A673 (cell line): ENCODE measurements around the gene AKAP6.

Experiments
- EZH2 ChIP-seq: fragments of 200-600 bp; sonication (generic); IDR thresholded peaks from 2 replicates; pipeline ENCODE4 v1.6.1; 2017; ENCODE audit warnings: borderline replicate concordance, low read depth, mild to moderate bottlenecking, mixed read lengths, antibody characterized with exemption, low read length; ENCODE audit not compliant: poor library complexity, severe bottlenecking
- TF ChIP-seq, protein P1 (sequence below): fragments of 300-800, 200-600 bp; sonication (generic); conservative IDR thresholded peaks from 2 replicates; pipeline ENCODE4 v1.5.1; 2017; ENCODE audit warnings: low read depth, mild to moderate bottlenecking, antibody characterized with exemption, low read length, moderate library complexity, mixed read lengths

DNA sequence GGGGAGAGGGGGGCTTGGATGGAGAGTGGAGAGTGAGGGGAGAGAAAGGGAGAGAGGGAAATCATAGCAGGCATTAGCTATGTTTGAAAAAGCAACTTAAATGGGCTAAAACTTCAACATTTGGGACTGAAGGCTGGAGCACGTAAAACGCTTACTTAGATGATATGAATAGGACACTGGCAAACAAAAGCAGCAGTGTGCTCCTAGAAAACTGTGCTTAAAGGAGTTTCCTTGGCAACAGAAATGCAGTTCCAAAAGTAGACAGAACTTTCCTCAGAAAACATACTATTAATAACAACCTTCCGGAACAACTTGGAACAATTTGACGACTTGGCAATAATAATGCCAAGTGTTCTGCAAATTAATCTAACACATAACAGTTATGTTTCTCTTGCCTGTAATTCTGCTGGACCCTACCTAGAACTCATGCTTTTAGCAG, 374.1 kb downstream of the AKAP6 start:
- TF ChIP-seq, protein P1, sequence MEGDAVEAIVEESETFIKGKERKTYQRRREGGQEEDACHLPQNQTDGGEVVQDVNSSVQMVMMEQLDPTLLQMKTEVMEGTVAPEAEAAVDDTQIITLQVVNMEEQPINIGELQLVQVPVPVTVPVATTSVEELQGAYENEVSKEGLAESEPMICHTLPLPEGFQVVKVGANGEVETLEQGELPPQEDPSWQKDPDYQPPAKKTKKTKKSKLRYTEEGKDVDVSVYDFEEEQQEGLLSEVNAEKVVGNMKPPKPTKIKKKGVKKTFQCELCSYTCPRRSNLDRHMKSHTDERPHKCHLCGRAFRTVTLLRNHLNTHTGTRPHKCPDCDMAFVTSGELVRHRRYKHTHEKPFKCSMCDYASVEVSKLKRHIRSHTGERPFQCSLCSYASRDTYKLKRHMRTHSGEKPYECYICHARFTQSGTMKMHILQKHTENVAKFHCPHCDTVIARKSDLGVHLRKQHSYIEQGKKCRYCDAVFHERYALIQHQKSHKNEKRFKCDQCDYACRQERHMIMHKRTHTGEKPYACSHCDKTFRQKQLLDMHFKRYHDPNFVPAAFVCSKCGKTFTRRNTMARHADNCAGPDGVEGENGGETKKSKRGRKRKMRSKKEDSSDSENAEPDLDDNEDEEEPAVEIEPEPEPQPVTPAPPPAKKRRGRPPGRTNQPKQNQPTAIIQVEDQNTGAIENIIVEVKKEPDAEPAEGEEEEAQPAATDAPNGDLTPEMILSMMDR: no peak
- no peak for TF ChIP-seq EZH2
